H1 (cell line): ENCODE results near the gene IMPDH1. TPM values are rescaled to one million over a fixed set of nuclear protein-coding genes. Genes with fewer than 3 reads are reported as not detected.

Source experiments
- ATF2 ChIP-seq: IDR thresholded peaks from 2 replicates; pipeline ENCODE4 v1.6.1; 2012; ENCODE audit warnings: low read length, inconsistent platforms
- BACH1 ChIP-seq: IDR thresholded peaks from 2 replicates; pipeline ENCODE4 v1.6.1; 2012; ENCODE audit warnings: low read length, improper control_type of control experiment
- BCL11A ChIP-seq, 2 experiments: IDR thresholded peaks; one replicate each; pipeline ENCODE4 v1.6.1; 2011; ENCODE audit warnings: low read depth in 2 of 2, low read length in 2 of 2, mild to moderate bottlenecking in 2 of 2
- BRCA1 ChIP-seq: IDR thresholded peaks from 2 replicates; pipeline ENCODE4 v1.6.1; 2012; ENCODE audit warnings: low read depth, low read length, improper control_type of control experiment
- CHD1 ChIP-seq: IDR thresholded peaks from 2 replicates; pipeline ENCODE4 v1.6.1; 2012; ENCODE audit warnings: low read depth, low read length, improper control_type of control experiment
- CHD2 ChIP-seq: IDR thresholded peaks from 2 replicates; pipeline ENCODE4 v1.6.1; 2012; ENCODE audit warnings: low read length, improper control_type of control experiment
- CREB1 ChIP-seq: IDR thresholded peaks from 2 replicates; pipeline ENCODE4 v1.6.1; 2012; ENCODE audit warnings: inconsistent platforms
- CTCF ChIP-seq, 3 experiments: IDR thresholded peaks; 1 replicate in 2 of 3; 2 replicates in 1 of 3; pipeline versions ENCODE4 v1.5.1 to v1.6.1; 2011; ENCODE audit warnings: low read length in 3 of 3, mild to moderate bottlenecking in 3 of 3, inconsistent platforms in 2 of 3, low read depth in 1 of 3, moderate library complexity in 1 of 3; ENCODE audit not compliant: insufficient read depth in 1 of 3; ENCODE audit errors: control extremely low read depth in 1 of 3
- EP300 ChIP-seq, 2 experiments: IDR thresholded peaks; 1 replicate in 1 of 2; 2 replicates in 1 of 2; pipeline ENCODE4 v1.6.1; 2011 to 2012; ENCODE audit warnings: low read depth in 2 of 2, low read length in 2 of 2, mild to moderate bottlenecking in 2 of 2, borderline replicate concordance in 1 of 2, inconsistent platforms in 1 of 2, moderate library complexity in 1 of 2
- EZH2 ChIP-seq: fragments of 200-600 bp; sonication (generic); IDR thresholded peaks from 2 replicates; pipeline ENCODE4 v1.7.1; 2012; ENCODE audit warnings: low read depth, mild to moderate bottlenecking, moderate library complexity, low read length, inconsistent platforms; ENCODE audit not compliant: severe bottlenecking
- GABPA ChIP-seq: IDR thresholded peaks from 2 replicates; pipeline ENCODE4 v1.6.1; 2011; ENCODE audit warnings: mild to moderate bottlenecking, low read length, moderate library complexity, borderline replicate concordance; ENCODE audit not compliant: insufficient read depth
- JUN ChIP-seq: IDR thresholded peaks from 2 replicates; pipeline ENCODE4 v1.6.1; 2011; ENCODE audit warnings: low read depth, mild to moderate bottlenecking, improper control_type of control experiment, low read length
- KDM1A ChIP-seq: fragments of 200-600, 300-600 bp; sonication (generic); IDR thresholded peaks from 2 replicates; pipeline ENCODE4 v1.7.1; 2016; ENCODE audit warnings: mild to moderate bottlenecking, low read length, borderline replicate concordance
- NRF1 ChIP-seq: IDR thresholded peaks from 2 replicates; pipeline ENCODE4 v1.6.1; 2011; ENCODE audit warnings: mild to moderate bottlenecking, low read depth, low read length, improper control_type of control experiment
- POU5F1 ChIP-seq: IDR thresholded peaks from 2 replicates; pipeline ENCODE4 v1.6.1; 2011; ENCODE audit warnings: low read depth, mild to moderate bottlenecking, low read length, moderate library complexity
- SIRT6 ChIP-seq: IDR thresholded peaks from one replicate; pipeline ENCODE4 v1.7.1; 2012; ENCODE audit warnings: low read length, inconsistent platforms
- SP4 ChIP-seq: IDR thresholded peaks from 2 replicates; pipeline ENCODE4 v1.6.1; 2012; ENCODE audit warnings: low read length, inconsistent platforms
- SUZ12 ChIP-seq: fragments of 200-600 bp; sonication (generic); IDR thresholded peaks from 2 replicates; pipeline ENCODE4 v1.6.1; 2012; ENCODE audit warnings: mild to moderate bottlenecking, inconsistent platforms, low read length, moderate library complexity, mixed read lengths
- TBP ChIP-seq: IDR thresholded peaks from 2 replicates; pipeline ENCODE4 v1.6.1; 2011; ENCODE audit warnings: low read depth, low read length, improper control_type of control experiment
- TCF12 ChIP-seq: IDR thresholded peaks from 2 replicates; pipeline ENCODE4 v1.6.1; 2011; ENCODE audit warnings: low read depth, mild to moderate bottlenecking, low read length
- YY1 ChIP-seq: IDR thresholded peaks from 2 replicates; pipeline ENCODE4 v1.6.1; 2011; ENCODE audit warnings: low read depth, mild to moderate bottlenecking, low read length
- polyA plus RNA-seq, 7 experiments: library from polyadenylated mRNA; depleted of rRNA in 3 of 7; stranded (reverse) in 5 of 7; unstranded in 2 of 7; fragments of >200 nt in 5 of 7; fragments of 200-250 nt in 2 of 7; gene quantifications; 1 replicate in 5 of 7; 2 replicates in 1 of 7; 4 replicates in 1 of 7; pipeline versions ENCODE4 v1.2.1 to v1.2.3, GENCODE V29; 2011 to 2013; ENCODE audit warnings: missing spikeins in 2 of 7, mixed read lengths in 2 of 7
- total RNA-seq: library from RNA; stranded (reverse); fragmentation: NEBNext Ultra II Directional; extraction: Animal tissue kit (Norgen Biotek cat#: 25700); gene quantifications from 2 replicates; pipeline ENCODE4 v1.2.1, GENCODE V29; 2021

Gene IMPDH1
- total and polyA plus RNA-seq, 2 of the 8 experiments (the other 6 are each of a cell fraction or from before 2014, with no cell fraction given): 45.8 TPM

GRCh38 chr7:128455543-128456254, 45.9 kb upstream of the IMPDH1 start, which contains the start of gene HILPDA (continued):
- TF ChIP-seq JUN: no peak
- no peak for TF ChIP-seq CHD2
- TF ChIP-seq NRF1: peak; percentile 77
- TF ChIP-seq SIRT6: no peak
- no peak for TF ChIP-seq EZH2
- TF ChIP-seq TBP: peak; percentile 90
- TF ChIP-seq SUZ12: peak; percentile 37; the same call in 1 of the 2 replicates
- TF ChIP-seq BRCA1: no peak
- no peak for TF ChIP-seq YY1
- no peak for TF ChIP-seq ATF2
- no peak for TF ChIP-seq KDM1A
- no peak for TF ChIP-seq BCL11A (IDR thresholded peaks at IDR 0.05; ENCODE audit: low read depth in 2 of 2, low read length in 2 of 2)
- no peak for TF ChIP-seq CHD1
- peak; percentile 82 for TF ChIP-seq BACH1
- TF ChIP-seq CREB1: peak; percentile 50
- TF ChIP-seq SP4: no peak
- TF ChIP-seq TCF12: 0 out of 2 replicates have a peak, but pooled peaks have one; percentile 4
- no peak for TF ChIP-seq POU5F1
- TF ChIP-seq CTCF (IDR thresholded peaks at IDR 0.05; ENCODE audit: control extremely low read depth in 1 of 3, insufficient read depth in 1 of 3, low read depth in 1 of 3, low read length in 3 of 3): no peak
- TF ChIP-seq EP300 (IDR thresholded peaks at IDR 0.05; ENCODE audit: borderline replicate concordance in 1 of 2, low read depth in 2 of 2, low read length in 2 of 2): no peak
- no peak for TF ChIP-seq GABPA
